Breast epithelium (tissue), 4 donors: ENCODE results near the gene REX1BD. TPM values are rescaled to one million over a fixed set of nuclear protein-coding genes. Genes with fewer than 3 reads are reported as not detected.
A peak's percentile ranks its signal among the peaks of the same experiment; 100 is the strongest.

Source experiments
- DNase-seq, 2 donors: peaks; one replicate each; pipeline ENCODE4 v3.0.0-alpha.2; 2019; ENCODE audit warnings: low spot score in 2 of 2
- H3K27ac ChIP-seq, 2 donors: fragments of 200-600 bp; sonication (generic) in 1 of 2; one replicate each; pipeline ENCODE4 v1.5.1; 2016 to 2019; ENCODE audit warnings: mild to moderate bottlenecking in 1 of 2
- H3K27me3 ChIP-seq, 2 donors: fragments of 200-600 bp; sonication (generic) in 1 of 2; one replicate each; pipeline versions ENCODE4 v1.5.1 to v1.6.0; 2017 to 2019; ENCODE audit warnings: control low read depth in 1 of 2, mild to moderate bottlenecking in 1 of 2
- H3K36me3 ChIP-seq: fragments of 200-600 bp; one replicate; pipeline ENCODE4 v1.5.1; 2019
- H3K4me1 ChIP-seq, 2 donors: fragments of 200-600 bp; sonication (generic); one replicate each; pipeline ENCODE4 v1.5.1; 2016 to 2019; ENCODE audit warnings: control low read depth in 1 of 2
- H3K4me3 ChIP-seq, 3 donors: fragments of 200-600 bp; sonication (generic); 1 replicate in 2 of 3; 2 replicates in 1 of 3; pipeline ENCODE4 v1.5.1; 2016 to 2019; ENCODE audit warnings: mild to moderate bottlenecking in 3 of 3, moderate library complexity in 2 of 3
- H3K9me3 ChIP-seq, 2 donors: fragments of 200-600 bp; sonication (generic) in 1 of 2; one replicate each; pipeline ENCODE4 v1.5.1; 2016 to 2019; ENCODE audit warnings: control low read depth in 1 of 2
- POLR2A ChIP-seq: fragments of 450-650 bp; IDR thresholded peaks from one replicate; pipeline ENCODE4 v1.6.1; 2016; ENCODE audit warnings: antibody characterized with exemption, mild to moderate bottlenecking, moderate library complexity
- POLR2AphosphoS5 ChIP-seq, 3 donors: sonication (generic); formaldehyde crosslinking; IDR thresholded peaks; one replicate each; pipeline ENCODE4 v1.6.1; 2017; ENCODE audit warnings: antibody characterized with exemption in 3 of 3
- intact Hi-C: fragments of 100-400 bp; cut with DNase I; formaldehyde crosslinking; loops from one replicate; pipeline ENCODE4 v1.15.1; 2023; ENCODE audit warnings: low total_unique reads
- total RNA-seq, 3 donors: library from RNA; depleted of rRNA; stranded (reverse); fragments of >200 nt; gene quantifications; one replicate each; pipeline ENCODE4 v1.1.0, GENCODE V29; 2016
- TF ChIP-seq, protein P1 (sequence below), 3 donors: fragments of 450-650 bp; IDR thresholded peaks; one replicate each; pipeline ENCODE4 v1.5.1; 2016 to 2017; ENCODE audit warnings: antibody characterized with exemption in 3 of 3, mild to moderate bottlenecking in 3 of 3, moderate library complexity in 3 of 3

REX1BD gene
- total RNA-seq, 3 donors from 2014 or later: 99.8 to 117 (median 111) TPM

GRCh38 chr19:18593367-18594095, 4.9 kb downstream of the REX1BD start:
- H3K4me1 ChIP-seq: peaks cover 8 to 14% of the 10 kb centered on the region in 2 donors
- DNase-seq: no peak
- H3K4me3 ChIP-seq: peak overlapping the region; percentile 24 to 68 (median 41)
- H3K27ac ChIP-seq: peak overlapping the region; percentile 48 to 75
- TF ChIP-seq POLR2AphosphoS5 (IDR thresholded peaks at IDR 0.05) (no peak), POLR2A (no peak)
- TF ChIP-seq, protein P1, sequence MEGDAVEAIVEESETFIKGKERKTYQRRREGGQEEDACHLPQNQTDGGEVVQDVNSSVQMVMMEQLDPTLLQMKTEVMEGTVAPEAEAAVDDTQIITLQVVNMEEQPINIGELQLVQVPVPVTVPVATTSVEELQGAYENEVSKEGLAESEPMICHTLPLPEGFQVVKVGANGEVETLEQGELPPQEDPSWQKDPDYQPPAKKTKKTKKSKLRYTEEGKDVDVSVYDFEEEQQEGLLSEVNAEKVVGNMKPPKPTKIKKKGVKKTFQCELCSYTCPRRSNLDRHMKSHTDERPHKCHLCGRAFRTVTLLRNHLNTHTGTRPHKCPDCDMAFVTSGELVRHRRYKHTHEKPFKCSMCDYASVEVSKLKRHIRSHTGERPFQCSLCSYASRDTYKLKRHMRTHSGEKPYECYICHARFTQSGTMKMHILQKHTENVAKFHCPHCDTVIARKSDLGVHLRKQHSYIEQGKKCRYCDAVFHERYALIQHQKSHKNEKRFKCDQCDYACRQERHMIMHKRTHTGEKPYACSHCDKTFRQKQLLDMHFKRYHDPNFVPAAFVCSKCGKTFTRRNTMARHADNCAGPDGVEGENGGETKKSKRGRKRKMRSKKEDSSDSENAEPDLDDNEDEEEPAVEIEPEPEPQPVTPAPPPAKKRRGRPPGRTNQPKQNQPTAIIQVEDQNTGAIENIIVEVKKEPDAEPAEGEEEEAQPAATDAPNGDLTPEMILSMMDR (IDR thresholded peaks at IDR 0.05): no peak
- H3K9me3 ChIP-seq: no peaks in the 10 kb centered on the region
- H3K27me3 ChIP-seq: no peaks in the 10 kb centered on the region
- intact Hi-C loops: loop anchor here (10.0 kb wide), 1 partner anchor 271 kb away; no protein-coding TSS in a partner anchor
- no peaks in the 10 kb centered on the region for H3K36me3 ChIP-seq

- intact Hi-C loops: loop anchor here (10.0 kb wide), 1 partner anchor 271 kb away; no protein-coding TSS in a partner anchor
- DNase-seq: peak; percentile 65 to 74
- peak overlapping the region; percentile 24 to 68 (median 41) for H3K4me3 ChIP-seq
- TF ChIP-seq POLR2AphosphoS5 (IDR thresholded peaks at IDR 0.05): no peak
- TF ChIP-seq, protein P1 (IDR thresholded peaks at IDR 0.05): peak; percentile 26 to 91 (median 68)
- H3K9me3 ChIP-seq: no peaks in the 10 kb centered on the region
- no peaks in the 10 kb centered on the region for H3K36me3 ChIP-seq
- H3K27me3 ChIP-seq: no peaks in the 10 kb centered on the region
- peaks cover 8 to 14% of the 10 kb centered on the region in 2 donors for H3K4me1 ChIP-seq
- H3K27ac ChIP-seq: peak overlapping the region; percentile 48 to 75
Observed at GRCh38 chr19:18594096-18594823, 5.7 kb downstream of the REX1BD start.

- no peaks in the 10 kb centered on the region for H3K36me3 ChIP-seq
- H3K4me3 ChIP-seq: peak overlapping the region; percentile 24 to 68 (median 41)
- DNase-seq: no peak
- intact Hi-C loops: loop anchor here (10.0 kb wide), 1 partner anchor 270 kb away; no protein-coding TSS in a partner anchor
- peaks cover 8% of the 10 kb centered on the region in 2 donors for H3K4me1 ChIP-seq
- H3K9me3 ChIP-seq: no peaks in the 10 kb centered on the region
- no peaks in the 10 kb centered on the region for H3K27me3 ChIP-seq
- peak overlapping the region in 1 of 2 donors; percentile 48 for H3K27ac ChIP-seq
- TF ChIP-seq POLR2AphosphoS5 (IDR thresholded peaks at IDR 0.05) (no peak), POLR2A (no peak)
- TF ChIP-seq, protein P1 (IDR thresholded peaks at IDR 0.05): no peak
Observed at GRCh38 chr19:18594824-18595373, 6.3 kb downstream of the REX1BD start.

GRCh38 chr19:18595475-18595874, 6.9 kb downstream of the REX1BD start:
- TF ChIP-seq, protein P1 (IDR thresholded peaks at IDR 0.05): no peak
- no peak for TF ChIP-seq POLR2AphosphoS5 (IDR thresholded peaks at IDR 0.05)
- TF ChIP-seq POLR2A: no peak
- Histone ChIP-seq H3K36me3 (no peaks in the 10 kb centered on the region), H3K9me3 (no peaks in the 10 kb centered on the region), H3K27ac (no peak overlapping the region), H3K4me1 (peaks cover 8% of the 10 kb centered on the region in 2 donors), H3K4me3 (no peak overlapping the region), H3K27me3 (no peaks in the 10 kb centered on the region)
- intact Hi-C loops: loop anchor here (10.0 kb wide), 1 partner anchor 269 kb away; no protein-coding TSS in a partner anchor
- DNase-seq: no peak
